Spleen (tissue), 7 donors: ENCODE data around the gene LYPD8.

Source experiments
- POLR2A ChIP-seq, 3 donors: fragments of 450-650 bp; IDR thresholded peaks; one replicate each; pipeline ENCODE4 v1.5.1; 2017; ENCODE audit warnings: antibody characterized with exemption in 3 of 3, mild to moderate bottlenecking in 1 of 3
- TF ChIP-seq, protein P1 (sequence below), 11 experiments: fragments of 200-600 bp in 7 of 11; fragments of 450-650 bp in 4 of 11; sonication (generic) in 4 of 11; IDR thresholded peaks in 8 of 11; conservative IDR thresholded peaks in 3 of 11; 1 replicate in 7 of 11; 2 replicates in 4 of 11; pipeline versions ENCODE4 v1.4.0 to v1.8.0; 2016 to 2021; ENCODE audit warnings: antibody characterized with exemption in 11 of 11, inconsistent platforms in 4 of 11, mild to moderate bottlenecking in 1 of 11
- donor health status: DM: no; HTN: no; CAD: no; lungs with moderate emphysema.
- donor health status: DM: no; HTN: no; CAD: no.
- donor health status: DM: no; HTN: no; CAD: no.

DNA sequence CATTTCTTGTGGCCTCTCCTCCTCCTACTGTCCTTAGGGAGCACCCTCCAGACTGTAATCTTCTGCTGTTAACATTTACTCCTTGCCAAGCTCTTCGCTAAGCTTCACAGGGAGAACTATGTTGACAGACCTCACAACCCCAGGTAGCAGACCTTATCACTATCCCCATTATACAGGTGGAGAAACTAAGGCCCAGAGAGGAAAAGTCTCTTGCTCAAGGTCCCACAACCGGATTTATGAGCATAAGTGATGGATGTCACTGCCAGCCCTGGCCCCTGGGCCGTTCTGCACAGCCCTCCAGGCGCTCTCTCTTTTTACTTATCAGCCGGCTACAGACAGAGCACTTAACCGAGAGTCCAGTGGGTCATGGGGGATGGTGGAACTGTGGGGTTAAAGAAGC lies 18.1 kb downstream of the LYPD8 start:
- no peak for TF ChIP-seq POLR2A (IDR thresholded peaks at IDR 0.05)
- TF ChIP-seq, protein P1, sequence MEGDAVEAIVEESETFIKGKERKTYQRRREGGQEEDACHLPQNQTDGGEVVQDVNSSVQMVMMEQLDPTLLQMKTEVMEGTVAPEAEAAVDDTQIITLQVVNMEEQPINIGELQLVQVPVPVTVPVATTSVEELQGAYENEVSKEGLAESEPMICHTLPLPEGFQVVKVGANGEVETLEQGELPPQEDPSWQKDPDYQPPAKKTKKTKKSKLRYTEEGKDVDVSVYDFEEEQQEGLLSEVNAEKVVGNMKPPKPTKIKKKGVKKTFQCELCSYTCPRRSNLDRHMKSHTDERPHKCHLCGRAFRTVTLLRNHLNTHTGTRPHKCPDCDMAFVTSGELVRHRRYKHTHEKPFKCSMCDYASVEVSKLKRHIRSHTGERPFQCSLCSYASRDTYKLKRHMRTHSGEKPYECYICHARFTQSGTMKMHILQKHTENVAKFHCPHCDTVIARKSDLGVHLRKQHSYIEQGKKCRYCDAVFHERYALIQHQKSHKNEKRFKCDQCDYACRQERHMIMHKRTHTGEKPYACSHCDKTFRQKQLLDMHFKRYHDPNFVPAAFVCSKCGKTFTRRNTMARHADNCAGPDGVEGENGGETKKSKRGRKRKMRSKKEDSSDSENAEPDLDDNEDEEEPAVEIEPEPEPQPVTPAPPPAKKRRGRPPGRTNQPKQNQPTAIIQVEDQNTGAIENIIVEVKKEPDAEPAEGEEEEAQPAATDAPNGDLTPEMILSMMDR (IDR thresholded peaks at IDR 0.05 in 8 of 11, conservative IDR thresholded peaks at IDR 0.05 in 3 of 11) = no peak
